ENCODE results near the gene LIMS2.

Gene LIMS2

DNA sequence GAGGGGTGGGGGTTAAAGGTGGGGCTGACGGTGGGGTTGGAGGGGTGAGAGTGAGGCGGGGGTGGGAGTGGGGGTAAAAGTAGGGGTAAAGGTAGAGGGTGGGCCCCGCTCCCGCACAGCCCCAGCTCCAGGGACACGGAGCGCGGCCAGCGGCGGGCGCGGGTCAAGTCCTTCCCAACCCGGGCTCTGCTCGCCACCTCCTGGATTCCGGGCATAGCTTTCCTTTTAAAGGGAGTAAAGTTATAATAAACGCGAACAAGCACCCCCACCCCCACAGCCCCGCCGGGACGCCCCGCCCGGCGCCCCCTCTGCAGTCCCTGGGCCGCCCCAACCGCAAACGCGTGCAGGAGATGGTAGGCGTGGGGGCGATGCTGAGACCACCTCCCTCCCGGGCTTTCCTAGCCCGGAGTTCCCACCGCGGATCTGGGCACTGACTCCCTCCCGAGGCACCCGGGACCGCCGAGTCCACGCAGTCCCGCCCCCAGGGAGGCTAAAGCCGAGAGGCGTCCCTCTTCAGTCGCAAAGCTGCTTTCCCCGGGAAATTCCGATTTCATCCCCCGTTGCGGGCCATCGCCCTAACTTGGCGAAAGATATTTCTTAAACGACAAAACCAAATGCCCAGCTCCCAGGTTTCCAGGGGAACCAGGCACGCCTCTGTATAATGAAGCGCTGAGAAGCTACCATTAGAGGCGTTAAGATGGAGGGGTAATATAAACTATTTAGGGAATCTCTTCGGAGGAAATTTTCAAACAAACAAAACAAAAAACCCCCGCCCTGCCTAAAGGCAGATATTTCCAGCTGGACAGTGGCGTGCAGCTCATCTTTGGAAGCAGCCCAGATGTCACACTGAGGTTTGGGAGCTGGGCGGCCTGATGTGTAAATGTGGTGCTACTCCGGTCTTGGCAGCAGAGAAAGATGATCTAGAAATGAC, at the start of gene LIMS2:
Gene LIMS2, minus strand, starts transcription at position 200 of the 931 bp plus-strand sequence. CDS start 506 bp downstream, outside the sequence.
- Mint-ChIP-seq H3K4me1 (peaks cover 9% of the 10 kb centered on the region), H3K9me3 (no peaks in the 10 kb centered on the region), H3K27me3 (peaks cover 20% of the 10 kb centered on the region), H3K36me3 (no peaks in the 10 kb centered on the region), H3K4me3 (peak within 1 kb of the TSS; percentile 84), H3K27ac (no peak within 1 kb of the TSS)

GRCh38 chr2:127722807-127723206, 47.5 kb upstream of the LIMS2 start:
- H3K4me3 Mint-ChIP-seq, result no peak overlapping the region
- peaks cover 6% of the 10 kb centered on the region for H3K4me1 Mint-ChIP-seq
- H3K9me3 Mint-ChIP-seq, result no peaks in the 10 kb centered on the region
- no peaks in the 10 kb centered on the region for H3K27me3 Mint-ChIP-seq
- H3K27ac Mint-ChIP-seq, result no peak overlapping the region
- H3K36me3 Mint-ChIP-seq, result peaks cover 30% of the 10 kb centered on the region

DNA sequence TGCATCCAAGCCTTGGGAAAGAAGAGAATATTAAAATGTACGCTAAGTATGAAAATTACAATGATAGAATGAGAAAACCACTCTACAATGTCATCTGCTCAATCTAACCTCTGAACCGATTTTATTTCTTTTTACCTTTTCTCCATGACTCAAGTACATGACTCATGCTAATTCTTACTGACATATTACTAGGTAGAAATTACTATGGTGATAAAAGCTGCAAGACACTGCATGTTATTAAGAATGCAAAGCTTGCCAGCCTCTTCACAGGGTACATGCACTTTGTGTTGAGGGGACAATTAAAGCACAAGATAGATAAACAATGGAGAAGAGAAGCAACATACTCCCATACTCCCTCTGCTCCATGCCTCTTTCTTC, 46.6 kb upstream of the LIMS2 start:
- Mint-ChIP-seq H3K27me3 (no peaks in the 10 kb centered on the region), H3K9me3 (no peaks in the 10 kb centered on the region), H3K27ac (peak overlapping the region; percentile 1), H3K4me3 (no peak overlapping the region), H3K4me1 (peaks cover 6% of the 10 kb centered on the region), H3K36me3 (peaks cover 29% of the 10 kb centered on the region)

GRCh38 chr2:127721311-127721977, 46.1 kb upstream of the LIMS2 start:
- no peak overlapping the region for H3K27ac Mint-ChIP-seq
- no peaks in the 10 kb centered on the region for H3K27me3 Mint-ChIP-seq
- H3K4me3 Mint-ChIP-seq, result no peak overlapping the region
- H3K4me1 Mint-ChIP-seq, result peaks cover 6% of the 10 kb centered on the region
- H3K9me3 Mint-ChIP-seq, result no peaks in the 10 kb centered on the region
- H3K36me3 Mint-ChIP-seq, result peaks cover 29% of the 10 kb centered on the region

GRCh38 chr2:127719301-127720218, 44.2 kb upstream of the LIMS2 start:
- Mint-ChIP-seq H3K27me3 (no peaks in the 10 kb centered on the region), H3K9me3 (no peaks in the 10 kb centered on the region), H3K4me3 (no peak overlapping the region), H3K4me1 (peaks cover 6% of the 10 kb centered on the region), H3K36me3 (peaks cover 22% of the 10 kb centered on the region), H3K27ac (no peak overlapping the region)

DNA sequence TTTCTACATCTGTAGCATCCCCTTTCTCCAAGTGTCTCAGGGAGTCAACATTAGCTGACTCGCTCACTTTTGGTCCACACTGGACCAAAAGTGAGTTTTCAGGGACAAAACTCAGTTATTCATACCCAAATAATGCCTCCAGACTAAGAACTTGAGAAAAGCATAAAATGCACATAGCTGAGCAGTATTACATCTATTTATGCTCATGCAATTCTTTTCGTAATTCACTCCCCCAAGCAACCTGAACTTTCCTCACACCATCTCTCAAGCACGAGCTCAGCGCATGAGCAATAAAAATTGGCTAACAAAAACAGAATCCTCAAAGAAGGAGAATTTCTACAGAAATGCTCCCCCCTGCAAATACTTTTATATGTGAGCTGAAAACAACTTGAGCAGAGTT, 42.9 kb upstream of the LIMS2 start:
- H3K4me1 Mint-ChIP-seq, result peaks cover 6% of the 10 kb centered on the region
- H3K9me3 Mint-ChIP-seq, result no peaks in the 10 kb centered on the region
- H3K4me3 Mint-ChIP-seq, result no peak overlapping the region
- H3K27me3 Mint-ChIP-seq, result no peaks in the 10 kb centered on the region
- peaks cover 22% of the 10 kb centered on the region for H3K36me3 Mint-ChIP-seq
- H3K27ac Mint-ChIP-seq, result no peak overlapping the region

DNA sequence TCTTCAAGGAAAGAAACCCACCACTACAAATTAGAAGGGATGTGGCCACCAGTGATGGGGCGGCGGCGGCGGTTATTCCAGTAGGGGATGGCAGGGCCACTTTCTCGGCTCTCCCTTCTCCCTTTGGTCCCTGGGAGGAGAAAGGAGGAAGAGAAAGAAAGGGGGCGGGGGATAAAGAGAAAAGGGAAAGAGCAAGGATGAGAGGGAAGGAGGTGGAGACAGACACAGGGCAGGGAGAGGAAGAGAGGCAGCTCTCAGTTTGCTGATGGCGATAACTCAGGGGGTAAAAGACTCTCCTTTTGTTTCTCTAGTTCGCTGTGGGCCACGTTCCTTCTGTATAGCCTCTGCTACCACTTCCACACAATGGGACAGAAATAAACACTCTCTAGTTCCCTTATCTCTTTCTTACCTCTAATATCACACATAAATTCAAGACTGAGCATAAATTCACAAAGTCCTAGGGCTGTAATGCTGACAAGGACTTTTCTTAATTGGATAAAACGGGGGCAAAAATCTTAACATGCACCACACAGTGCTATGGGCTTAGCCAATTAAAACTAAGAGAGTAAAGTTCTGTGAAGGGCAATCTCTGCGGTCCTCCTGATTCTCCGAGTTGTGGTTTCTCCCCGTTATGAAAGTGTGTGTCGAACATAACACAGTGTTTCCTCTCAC, 40.6 kb upstream of the LIMS2 start:
- Mint-ChIP-seq H3K9me3 (no peaks in the 10 kb centered on the region), H3K4me1 (no peaks in the 10 kb centered on the region), H3K27ac (no peak overlapping the region), H3K4me3 (no peak overlapping the region), H3K27me3 (no peaks in the 10 kb centered on the region), H3K36me3 (peaks cover 11% of the 10 kb centered on the region)

- no peak overlapping the region for H3K4me3 Mint-ChIP-seq
- no peaks in the 10 kb centered on the region for H3K9me3 Mint-ChIP-seq
- H3K27ac Mint-ChIP-seq, result no peak overlapping the region
- no peaks in the 10 kb centered on the region for H3K27me3 Mint-ChIP-seq
- H3K36me3 Mint-ChIP-seq, result peaks cover 12% of the 10 kb centered on the region
- H3K4me1 Mint-ChIP-seq, result no peaks in the 10 kb centered on the region
These were observed 38.2 kb upstream of the LIMS2 start for GRCh38 chr2:127713562-127713961.

GRCh38 chr2:127712999-127713398, 37.7 kb upstream of the LIMS2 start:
- no peaks in the 10 kb centered on the region for H3K9me3 Mint-ChIP-seq
- H3K36me3 Mint-ChIP-seq, result peaks cover 9% of the 10 kb centered on the region
- H3K4me3 Mint-ChIP-seq, result no peak overlapping the region
- H3K4me1 Mint-ChIP-seq, result no peaks in the 10 kb centered on the region
- H3K27me3 Mint-ChIP-seq, result no peaks in the 10 kb centered on the region
- peak overlapping the region; percentile 62 for H3K27ac Mint-ChIP-seq

- H3K27me3 Mint-ChIP-seq, result no peaks in the 10 kb centered on the region
- peak overlapping the region; percentile 23 for H3K27ac Mint-ChIP-seq
- H3K36me3 Mint-ChIP-seq, result peaks cover 12% of the 10 kb centered on the region
- peaks cover 16% of the 10 kb centered on the region for H3K4me1 Mint-ChIP-seq
- H3K4me3 Mint-ChIP-seq, result no peak overlapping the region
- H3K9me3 Mint-ChIP-seq, result no peaks in the 10 kb centered on the region
These were observed 34.0 kb upstream of the LIMS2 start for GRCh38 chr2:127709336-127709735.

GRCh38 chr2:127707890-127708648, 32.7 kb upstream of the LIMS2 start:
- no peak overlapping the region for H3K4me3 Mint-ChIP-seq
- H3K27ac Mint-ChIP-seq, result no peak overlapping the region
- peaks cover 14% of the 10 kb centered on the region for H3K36me3 Mint-ChIP-seq
- H3K4me1 Mint-ChIP-seq, result peaks cover 27% of the 10 kb centered on the region
- H3K27me3 Mint-ChIP-seq, result no peaks in the 10 kb centered on the region
- no peaks in the 10 kb centered on the region for H3K9me3 Mint-ChIP-seq

GRCh38 chr2:127706215-127706990, 31.1 kb upstream of the LIMS2 start:
- no peak overlapping the region for H3K27ac Mint-ChIP-seq

GRCh38 chr2:127705391-127706065, 30.2 kb upstream of the LIMS2 start:
- Mint-ChIP-seq H3K27me3 (no peaks in the 10 kb centered on the region), H3K9me3 (no peaks in the 10 kb centered on the region), H3K4me1 (peaks cover 40% of the 10 kb centered on the region), H3K4me3 (no peak overlapping the region), H3K27ac (peak overlapping the region; percentile 52), H3K36me3 (peaks cover 17% of the 10 kb centered on the region)

More at GRCh38 chr2:127706215-127706990, 31.1 kb upstream of the LIMS2 start:
- H3K27me3 Mint-ChIP-seq, result no peaks in the 10 kb centered on the region
- no peaks in the 10 kb centered on the region for H3K9me3 Mint-ChIP-seq
- no peak overlapping the region for H3K4me3 Mint-ChIP-seq
- H3K36me3 Mint-ChIP-seq, result peaks cover 17% of the 10 kb centered on the region
- H3K4me1 Mint-ChIP-seq, result peaks cover 38% of the 10 kb centered on the region

All from activated naive CD4-positive, alpha-beta T cell treated with anti-CD3 and anti-CD28 coated beads, Interleukin-2, amount 50 U/mL, for 24 hours (primary cell).